ENCODE measurements around the gene STK4.
"Not testable (repeated sequence)": the region's sequence is repeated elsewhere in the genome, so short reads cannot be mapped to it uniquely, and the experiment has no call there.

STK4 gene

DNA sequence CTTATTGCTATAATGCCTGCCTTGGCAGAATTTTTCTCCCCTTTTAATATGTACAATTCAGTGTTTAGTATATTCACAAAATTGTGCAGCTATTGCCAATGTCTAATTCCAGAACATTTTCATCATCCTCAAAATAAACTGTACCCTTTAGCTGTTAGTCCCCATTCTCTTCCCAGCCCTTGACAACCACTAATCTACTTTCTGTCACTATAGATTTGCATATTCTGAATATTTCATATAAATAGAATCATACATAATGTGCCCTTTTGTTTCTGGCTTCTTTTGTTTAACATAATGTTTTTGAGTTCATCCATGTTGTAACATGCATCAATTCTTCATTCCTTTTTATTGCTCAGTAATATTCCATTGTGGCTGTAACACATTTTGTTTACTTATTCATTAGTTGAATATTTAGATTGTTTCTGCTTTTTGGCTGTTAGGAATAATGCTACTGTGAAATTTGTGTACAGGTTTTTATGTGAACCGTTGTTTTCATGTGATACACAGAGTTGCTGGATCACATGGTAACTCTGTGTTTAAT lies 22.4 kb downstream of the STK4 start:
- DNase-seq (ENCODE audit: low spot score) = no peak

DNA sequence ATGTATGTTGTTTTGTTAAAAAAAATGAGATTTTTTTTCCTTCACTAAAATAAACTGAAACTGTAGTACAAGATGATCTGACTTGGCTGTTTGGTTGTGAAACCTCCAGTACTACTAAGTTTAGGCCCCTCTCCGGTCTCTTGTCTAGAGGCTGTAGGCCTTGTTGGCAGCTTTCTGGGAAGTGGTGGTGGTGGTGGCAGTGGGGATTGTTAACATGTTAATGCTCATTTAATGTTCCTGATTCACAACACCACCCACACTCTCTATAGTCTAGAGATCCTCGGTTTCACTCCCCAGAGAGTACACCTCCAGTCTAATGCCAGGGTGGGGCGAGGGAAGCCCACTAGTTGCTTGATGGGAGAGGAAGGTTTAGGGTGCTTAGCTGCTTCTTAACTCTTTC lies 24.1 kb downstream of the STK4 start:
- DNase-seq (ENCODE audit: low spot score) = peak; percentile 32

DNA sequence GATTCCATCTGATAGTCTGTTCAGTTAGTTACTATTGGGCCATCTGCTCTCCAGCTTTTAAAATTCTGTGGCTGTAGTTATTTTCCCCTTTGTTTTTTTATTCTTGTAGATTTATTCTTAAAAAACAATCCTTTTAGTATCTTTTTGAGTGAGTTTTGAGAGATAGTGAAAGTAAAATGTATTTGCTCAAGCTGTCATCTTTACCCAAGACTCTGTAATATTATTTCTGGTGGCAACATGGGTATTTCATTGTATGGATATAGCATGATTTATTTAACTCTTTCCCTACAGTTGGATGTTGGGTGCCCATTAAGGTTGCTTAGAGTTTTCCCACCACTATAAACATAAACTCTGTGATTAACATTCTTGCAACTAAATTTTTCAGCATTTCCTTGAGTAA lies 24.6 kb downstream of the STK4 start:
- no peak for DNase-seq (ENCODE audit: low spot score)

DNA sequence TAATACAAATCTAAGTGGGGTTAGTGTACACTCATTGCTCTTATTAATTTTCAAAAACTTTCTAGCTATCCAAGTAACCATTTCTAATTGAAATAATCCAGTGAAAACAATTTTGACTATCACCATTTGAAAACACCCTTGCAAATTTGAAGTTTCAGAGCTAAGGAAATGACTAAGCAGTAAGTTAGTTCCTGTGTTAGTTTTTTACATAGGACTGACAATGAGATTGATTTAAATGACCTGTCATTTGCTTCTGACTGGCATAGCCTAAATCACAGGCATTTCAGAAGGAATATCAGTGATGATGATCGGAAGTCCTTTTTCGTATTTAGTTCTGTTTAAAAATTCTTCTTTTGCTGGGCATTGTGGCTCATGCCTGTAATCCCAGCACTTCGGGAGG lies 27.0 kb downstream of the STK4 start:
- DNase-seq (ENCODE audit: low spot score) = no peak

DNA sequence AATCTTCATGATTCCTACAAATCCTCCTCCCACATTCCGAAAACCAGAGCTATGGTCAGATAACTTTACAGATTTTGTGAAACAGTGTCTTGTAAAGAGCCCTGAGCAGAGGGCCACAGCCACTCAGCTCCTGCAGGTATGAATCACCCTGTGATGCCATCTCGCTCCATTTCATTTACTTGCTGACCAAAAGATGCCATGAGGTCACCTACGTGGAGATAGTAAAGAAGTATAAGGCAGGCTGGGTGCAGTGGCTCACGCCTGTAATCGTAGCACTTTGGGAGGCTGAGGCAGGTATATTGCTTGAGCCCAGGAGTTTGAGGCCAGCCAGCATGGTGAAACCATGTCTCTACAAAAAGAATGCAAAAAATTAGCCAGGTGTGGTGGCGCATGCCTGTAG lies 30.9 kb downstream of the STK4 start:
- no peak for DNase-seq (ENCODE audit: low spot score)

DNA sequence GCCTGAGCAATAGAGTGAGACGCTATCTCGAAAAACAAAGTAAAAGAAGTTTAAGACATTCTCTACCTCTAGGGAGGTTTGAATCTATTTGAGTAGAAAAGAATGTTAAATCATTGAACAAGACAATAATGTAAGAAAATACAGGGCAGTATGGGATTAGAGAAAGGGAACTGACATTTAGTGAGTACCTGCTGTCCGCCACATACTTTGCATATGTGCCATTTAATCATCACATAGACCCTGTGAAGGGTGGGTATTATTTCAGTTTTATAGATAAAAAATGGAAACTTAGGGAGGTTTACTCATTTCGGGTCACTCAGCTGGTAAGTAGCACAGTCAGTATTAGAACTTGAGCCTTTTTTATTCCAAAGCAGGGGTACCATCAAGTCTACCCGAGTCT lies 31.4 kb downstream of the STK4 start:
- DNase-seq (ENCODE audit: low spot score) = no peak

DNA sequence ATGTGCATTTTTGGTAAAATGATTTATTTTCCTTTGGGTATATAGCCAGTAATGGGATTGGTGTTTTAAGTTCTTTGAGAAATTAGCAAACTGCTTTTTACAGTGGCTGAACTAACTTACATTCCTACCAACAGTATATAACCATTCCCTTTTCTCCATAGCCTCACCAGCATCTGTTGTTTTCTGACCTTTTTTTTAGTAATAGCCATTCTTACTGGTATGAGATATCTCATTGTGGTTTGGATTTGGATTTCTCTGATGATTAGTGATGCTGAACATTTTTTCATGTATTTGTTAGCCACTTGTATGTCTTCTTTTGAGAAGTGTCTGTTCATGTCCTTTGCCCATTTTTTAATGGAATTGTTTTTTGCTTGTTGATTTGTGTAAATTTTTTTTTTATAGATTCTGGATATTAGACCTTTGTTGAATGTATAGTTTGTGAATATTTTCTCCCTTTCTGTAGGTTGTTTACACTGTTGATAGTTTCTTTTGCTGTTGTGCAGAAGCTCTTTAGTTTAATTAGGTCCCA lies 42.3 kb downstream of the STK4 start:
- DNase-seq (ENCODE audit: low spot score) = no peak

DNA sequence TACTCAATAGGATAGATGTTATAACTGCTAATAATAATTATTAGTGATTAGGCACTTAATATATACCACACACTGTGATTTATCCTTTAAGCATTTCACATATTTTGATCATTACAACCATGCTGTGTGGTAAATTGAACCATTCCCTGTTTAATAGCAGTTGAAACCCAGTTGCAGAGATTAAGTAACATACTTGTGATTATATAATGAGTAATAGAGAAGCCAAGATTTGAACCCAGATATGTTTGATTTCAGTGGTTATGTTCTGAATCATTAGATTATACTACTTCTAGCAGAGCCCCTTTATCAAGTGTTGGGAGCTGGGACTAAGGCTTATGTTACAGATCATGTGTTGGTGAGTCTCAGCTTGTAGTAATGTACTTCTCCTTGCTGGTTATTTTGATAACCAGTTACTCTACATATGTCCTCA lies 44.1 kb downstream of the STK4 start:
- DNase-seq (ENCODE audit: low spot score) = no peak

DNA sequence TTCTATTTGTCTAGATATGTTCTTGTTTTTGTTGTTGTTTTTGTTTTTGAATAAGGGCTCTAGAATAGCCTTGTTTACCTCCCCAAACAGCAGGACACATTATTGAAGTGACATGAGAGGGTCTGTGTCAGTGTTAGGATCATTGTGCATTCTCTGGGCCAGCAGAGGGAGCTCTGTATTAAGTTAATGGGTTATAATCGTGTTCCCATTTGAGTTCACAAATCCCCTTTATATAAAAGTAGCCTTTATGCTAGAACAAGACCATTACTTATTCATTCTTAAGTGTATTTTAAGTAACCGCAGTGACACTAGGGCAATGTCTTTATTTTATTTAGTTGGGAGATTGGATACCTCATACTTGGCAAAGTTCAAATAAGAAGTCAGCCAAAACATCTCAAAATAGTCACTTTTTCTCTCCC lies 44.8 kb downstream of the STK4 start:
- DNase-seq (ENCODE audit: low spot score) = peak; percentile 86

DNA sequence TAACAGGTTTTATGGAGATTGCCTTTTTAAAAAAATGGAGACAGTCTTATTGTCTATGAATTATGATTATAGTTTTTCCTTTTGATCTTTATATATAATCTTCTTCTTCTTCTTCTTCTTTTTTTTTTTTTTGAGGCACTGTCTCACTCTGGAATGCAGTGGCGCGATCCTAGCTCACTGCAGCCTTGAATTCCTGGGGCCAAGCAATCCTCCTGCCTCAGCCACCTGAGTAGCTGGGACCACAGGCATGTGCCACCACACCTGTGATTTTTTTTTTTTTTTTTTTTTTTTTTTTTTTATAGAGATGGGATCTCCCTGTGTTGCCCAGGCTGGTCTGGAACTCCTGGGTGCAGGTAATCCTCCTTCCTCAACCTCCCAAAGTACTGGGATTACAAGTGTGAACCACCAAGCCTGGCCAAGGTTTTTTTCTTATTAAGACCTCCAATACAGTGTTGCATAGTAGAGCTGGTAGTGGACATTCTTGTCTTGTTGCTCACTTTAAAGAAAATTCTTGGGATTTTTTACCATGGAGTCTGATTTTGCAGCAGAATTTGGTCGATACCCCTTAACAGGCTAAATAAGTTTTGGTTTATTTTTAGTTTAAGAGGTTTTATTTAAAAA lies 46.5 kb downstream of the STK4 start:
- no peak for DNase-seq (ENCODE audit: low spot score)

DNA sequence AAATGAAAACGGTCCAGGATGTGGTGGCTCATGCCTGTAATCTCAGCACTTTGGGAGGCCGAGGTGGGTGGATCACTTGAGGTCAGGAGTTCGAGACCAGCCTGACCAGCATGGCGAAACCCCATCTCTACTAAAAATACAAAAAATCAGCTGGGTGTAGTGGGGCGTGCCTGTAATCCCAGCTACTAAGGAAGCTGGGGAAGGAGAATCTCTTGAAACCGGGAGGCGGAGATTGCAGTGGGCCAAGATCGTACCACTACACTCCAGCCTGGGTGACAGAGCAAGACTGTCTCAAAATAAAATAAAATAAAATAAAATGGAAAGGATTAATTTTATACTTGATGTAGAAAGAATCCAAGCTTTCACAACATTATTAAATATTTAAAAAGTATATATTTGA lies 47.8 kb downstream of the STK4 start:
- not testable (repeated sequence) for DNase-seq (ENCODE audit: low spot score)

DNA sequence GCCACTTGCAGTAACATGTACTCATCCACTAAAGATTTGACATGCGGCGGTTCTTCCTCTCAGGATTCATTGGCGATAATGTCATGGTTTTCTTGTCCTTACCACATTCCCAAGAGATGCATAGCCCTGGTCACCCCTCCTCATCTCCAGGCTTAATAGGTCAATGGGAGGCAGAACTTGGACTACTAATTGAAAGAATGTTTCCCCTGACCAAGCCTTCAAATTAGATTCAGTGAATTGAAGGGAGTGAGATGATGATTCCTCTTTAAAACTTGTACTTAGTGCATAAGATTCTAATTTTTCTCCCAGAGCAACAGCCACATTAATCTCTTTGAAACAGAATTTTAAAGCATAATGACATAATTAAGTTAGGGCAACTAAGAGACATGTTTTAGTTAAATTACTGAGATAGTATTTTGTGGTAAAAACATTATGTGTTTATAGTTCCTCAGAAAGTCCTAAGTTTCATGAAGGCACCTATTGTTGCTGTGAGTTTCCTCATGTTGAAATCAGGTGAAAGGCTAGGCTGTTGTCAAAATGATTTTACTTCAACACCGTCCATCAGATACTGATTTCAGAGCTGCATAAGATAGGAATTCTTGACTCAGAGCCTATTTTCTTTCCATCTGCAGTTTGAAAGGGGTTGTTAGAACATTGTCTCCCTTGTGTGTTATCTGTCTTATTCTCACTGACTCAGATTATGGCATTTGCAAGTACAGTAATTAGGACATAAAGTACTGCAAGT lies 48.5 kb downstream of the STK4 start:
- DNase-seq (ENCODE audit: low spot score) = no peak

DNA sequence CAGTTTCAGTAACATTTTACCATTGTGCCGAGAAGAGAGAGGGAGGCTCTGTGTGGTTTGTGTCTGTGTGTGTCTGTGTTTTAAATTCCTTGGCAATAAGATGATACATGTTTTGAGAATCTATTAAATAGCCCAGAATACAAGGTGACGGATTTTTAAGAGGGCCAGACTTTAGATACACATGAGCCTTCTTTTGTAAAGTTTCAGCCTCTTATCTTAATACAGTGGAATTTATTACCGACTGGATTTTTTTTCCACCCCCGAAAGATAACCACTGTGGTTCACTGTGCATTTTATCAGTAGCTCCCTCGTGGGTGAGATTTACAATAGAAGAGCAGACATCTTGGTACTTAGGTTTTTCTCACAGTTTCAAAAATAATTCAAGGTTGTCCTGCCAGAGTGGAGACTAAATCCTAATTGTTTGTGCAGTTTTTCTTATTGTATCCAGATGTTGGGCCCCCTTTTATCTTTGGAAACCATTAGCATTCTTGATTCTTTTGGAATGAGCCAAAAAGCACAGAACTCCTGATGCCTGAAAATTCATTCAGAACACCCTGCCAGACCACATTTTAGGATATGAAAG lies 49.9 kb downstream of the STK4 start:
- DNase-seq (ENCODE audit: low spot score) = no peak

DNA sequence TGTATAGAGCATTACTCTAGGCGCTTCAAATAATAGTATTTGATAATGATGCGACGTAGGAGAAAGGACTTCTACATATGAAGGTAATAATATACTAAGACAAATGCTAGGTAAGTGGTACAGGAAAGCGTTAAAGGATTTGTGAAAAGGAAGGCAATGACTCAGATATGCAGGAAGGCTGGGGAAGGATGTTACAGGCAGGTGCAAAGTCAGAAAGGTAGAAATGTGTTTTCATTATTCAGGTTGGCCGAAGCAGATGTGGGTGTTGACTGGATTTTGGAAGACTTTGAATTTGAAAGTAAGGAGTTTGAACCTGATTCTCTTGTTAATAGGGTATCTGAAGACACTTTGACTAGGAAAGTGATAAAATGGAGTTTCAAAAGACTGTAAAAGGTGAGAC lies 51.0 kb downstream of the STK4 start:
- DNase-seq (ENCODE audit: low spot score) = no peak

DNA sequence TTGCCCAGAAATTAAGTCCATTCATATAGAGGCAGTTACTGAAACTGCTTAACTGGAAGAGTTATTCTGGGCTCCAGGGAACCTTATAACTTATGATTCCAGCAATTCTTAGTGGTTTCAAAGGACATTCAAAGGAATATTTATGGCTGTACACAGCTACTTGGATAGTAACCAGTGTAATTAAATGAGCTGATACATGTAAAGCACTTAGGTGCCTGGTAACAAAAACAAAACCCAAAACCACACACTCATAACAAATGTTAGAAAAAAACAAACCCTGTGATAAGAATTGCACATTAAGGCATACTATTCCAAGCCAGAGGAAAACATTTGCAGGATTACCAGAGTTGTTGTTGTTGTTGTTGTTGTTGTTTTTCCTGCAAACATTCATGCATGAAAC lies 51.5 kb downstream of the STK4 start:
- DNase-seq (ENCODE audit: low spot score) = no peak

DNA sequence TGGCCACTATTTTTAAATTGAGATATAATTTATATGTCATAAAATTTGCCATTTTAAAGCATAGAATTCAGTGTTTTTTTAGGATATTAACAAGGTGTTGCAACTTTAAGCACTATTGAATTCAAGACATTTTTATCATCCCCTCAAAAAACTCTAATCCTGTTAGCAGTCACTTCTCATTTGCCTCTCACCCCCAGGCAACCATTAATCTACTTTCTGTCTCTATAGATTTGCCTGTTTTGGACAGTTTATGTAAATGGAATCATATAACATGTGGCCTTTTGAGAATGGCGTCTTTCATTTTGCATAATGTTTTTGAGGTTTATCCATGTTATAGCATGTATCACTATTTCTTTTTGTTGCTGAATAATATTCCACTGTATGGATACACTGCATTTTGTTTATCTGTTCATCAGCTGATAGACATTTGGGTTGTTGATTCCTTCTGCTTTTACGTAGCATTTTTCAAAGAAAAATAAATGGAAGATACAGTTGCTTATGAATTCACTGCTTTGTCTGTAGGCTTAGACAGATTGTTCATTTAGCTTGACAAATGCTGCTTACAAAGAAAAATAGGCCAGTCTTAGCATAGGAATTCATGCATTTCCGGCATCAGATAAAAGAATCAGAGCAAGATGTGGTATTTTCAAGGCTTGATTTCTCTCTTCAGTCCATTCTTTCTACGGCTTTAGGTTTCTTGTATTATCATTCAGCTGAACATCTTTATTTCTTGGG lies 52.9 kb downstream of the STK4 start:
- DNase-seq (ENCODE audit: low spot score) = no peak

DNA sequence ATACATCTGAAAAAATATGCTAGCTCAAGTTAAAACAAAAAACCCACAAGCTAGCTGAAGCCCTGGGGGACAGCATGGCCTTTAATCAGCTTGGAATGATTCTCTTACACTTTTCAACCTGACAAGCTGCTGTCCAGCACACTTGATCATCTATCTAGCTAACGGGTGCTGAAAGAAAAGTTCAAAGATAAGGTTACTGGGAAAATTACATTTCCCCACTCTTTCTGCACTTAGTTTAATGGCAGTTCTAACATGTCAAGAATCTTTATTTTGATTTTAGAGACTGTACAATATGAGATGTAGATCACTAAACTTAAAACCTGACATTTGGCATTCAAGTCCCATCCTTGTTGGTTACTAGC lies 53.4 kb downstream of the STK4 start:
- DNase-seq (ENCODE audit: low spot score) = no peak

DNA sequence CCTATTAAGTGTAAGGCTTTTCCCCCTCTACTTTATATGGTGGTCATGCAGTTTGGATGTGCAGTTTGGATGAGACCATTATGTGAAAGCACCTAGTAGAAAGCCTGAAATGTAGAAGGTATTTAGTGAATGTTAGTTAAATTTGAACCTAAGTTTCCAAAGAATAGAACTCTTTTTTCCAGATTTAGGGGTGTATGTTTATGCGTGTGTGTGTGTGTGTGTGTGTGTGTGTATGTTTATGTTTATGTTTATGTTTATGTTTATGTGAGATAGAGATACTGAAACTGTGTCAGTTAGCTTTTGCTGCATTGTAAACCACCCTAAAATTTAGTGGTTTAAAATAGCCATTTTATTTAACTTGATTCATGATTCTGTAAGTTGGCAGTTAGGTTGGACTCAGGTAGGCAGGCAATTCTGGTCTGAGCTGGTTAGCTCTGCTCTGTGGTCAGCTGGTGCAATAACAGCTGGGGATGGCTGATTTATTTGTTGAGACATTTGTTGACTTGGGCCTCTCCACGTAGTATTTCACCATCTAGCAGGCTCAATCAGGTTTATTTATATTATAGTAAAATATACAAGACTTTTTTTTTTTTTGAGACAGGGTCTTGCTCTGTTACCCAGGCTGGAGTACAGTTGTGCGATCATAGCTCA lies 54.0 kb downstream of the STK4 start:
- no peak for DNase-seq (ENCODE audit: low spot score)

DNA sequence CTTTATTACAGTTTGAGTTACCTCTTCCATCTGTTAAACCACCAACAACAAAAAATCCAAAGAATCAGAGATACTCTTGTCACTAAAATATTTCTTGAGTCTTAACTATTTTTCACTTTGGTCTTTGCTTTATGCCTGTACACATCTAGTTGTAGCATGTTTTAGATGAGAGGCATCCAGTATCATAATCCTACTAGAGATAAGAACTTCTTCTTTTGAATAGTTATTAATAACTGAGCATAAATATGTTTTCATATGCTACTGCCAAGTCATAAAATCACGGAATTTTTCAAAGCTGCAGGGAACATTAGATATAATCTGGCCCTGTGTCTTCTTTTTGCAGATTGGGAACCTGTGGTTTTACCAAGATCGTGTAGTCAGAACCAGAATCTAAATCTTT lies 55.3 kb downstream of the STK4 start:
- no peak for DNase-seq (ENCODE audit: low spot score)

DNA sequence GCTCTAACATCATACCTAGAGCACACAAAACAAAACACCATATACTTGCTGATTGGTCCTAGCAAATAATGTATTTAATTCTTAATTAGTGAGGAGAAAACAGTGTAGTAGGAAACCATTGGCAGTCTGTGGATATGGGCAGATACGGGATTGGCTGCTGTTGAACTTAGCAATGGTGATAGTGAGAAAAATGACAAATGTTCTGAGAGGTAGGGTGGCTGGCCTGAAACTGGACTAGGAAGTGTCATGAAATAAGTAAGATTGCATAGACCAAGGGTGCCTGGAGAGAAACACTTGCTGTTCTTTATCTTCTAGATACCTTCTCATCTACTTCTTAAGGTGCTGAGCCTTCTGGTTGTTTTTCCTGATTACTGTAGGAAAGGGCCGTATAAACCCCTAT lies 56.8 kb downstream of the STK4 start:
- DNase-seq (ENCODE audit: low spot score) = not testable (repeated sequence)

DNA sequence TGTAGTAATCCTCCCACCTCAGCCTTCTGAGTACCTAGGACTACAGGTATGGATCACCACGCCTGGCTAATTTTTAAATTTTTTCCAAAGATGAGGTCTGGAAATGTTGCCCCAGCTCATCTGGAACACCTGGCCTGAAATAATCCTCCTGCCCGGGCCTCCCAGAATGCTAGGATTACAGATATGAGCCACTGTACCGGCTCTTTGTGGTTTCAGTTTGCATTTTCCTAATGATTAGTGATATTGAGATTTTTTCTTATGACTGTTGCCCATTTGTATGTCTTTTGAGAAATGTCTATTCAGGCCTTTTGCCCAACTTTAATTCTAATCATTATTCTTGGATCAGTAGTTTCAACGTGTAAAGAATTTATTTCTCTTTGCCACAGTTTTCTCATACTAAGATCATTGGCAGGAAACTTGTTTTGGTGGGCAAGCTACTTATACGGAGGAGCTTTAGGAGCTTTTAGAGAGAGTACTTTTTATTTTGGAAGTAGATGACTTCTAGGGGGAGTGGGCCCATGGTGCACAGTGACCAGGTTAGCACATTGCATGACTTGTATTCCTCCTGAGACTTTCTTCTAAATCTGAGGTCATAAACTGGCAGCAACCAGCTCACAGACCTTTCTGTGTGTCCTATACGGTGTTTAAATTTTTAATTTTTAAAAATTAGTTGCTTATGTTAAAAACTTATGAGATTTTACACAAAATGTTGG lies 62.3 kb downstream of the STK4 start:
- no peak for DNase-seq (ENCODE audit: low spot score)

Data from Ammon's horn (tissue), 1 donor.